Urothelium cell line (cell line): ENCODE data around the gene EEFSEC.
A peak's percentile ranks its signal among the peaks of the same experiment; 100 is the strongest.

Source experiments
- DNase-seq: peaks from one replicate; pipeline ENCODE4 v3.0.0; 2011; ENCODE audit warnings: low spot score, mixed read lengths
- FAIRE-seq: peaks from 2 replicates; lab custom pipeline; 2011; peaks lifted over from hg19 to GRCh38; lab: Jason Lieb, UNC

EEFSEC gene, protein sequence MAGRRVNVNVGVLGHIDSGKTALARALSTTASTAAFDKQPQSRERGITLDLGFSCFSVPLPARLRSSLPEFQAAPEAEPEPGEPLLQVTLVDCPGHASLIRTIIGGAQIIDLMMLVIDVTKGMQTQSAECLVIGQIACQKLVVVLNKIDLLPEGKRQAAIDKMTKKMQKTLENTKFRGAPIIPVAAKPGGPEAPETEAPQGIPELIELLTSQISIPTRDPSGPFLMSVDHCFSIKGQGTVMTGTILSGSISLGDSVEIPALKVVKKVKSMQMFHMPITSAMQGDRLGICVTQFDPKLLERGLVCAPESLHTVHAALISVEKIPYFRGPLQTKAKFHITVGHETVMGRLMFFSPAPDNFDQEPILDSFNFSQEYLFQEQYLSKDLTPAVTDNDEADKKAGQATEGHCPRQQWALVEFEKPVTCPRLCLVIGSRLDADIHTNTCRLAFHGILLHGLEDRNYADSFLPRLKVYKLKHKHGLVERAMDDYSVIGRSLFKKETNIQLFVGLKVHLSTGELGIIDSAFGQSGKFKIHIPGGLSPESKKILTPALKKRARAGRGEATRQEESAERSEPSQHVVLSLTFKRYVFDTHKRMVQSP

DNA sequence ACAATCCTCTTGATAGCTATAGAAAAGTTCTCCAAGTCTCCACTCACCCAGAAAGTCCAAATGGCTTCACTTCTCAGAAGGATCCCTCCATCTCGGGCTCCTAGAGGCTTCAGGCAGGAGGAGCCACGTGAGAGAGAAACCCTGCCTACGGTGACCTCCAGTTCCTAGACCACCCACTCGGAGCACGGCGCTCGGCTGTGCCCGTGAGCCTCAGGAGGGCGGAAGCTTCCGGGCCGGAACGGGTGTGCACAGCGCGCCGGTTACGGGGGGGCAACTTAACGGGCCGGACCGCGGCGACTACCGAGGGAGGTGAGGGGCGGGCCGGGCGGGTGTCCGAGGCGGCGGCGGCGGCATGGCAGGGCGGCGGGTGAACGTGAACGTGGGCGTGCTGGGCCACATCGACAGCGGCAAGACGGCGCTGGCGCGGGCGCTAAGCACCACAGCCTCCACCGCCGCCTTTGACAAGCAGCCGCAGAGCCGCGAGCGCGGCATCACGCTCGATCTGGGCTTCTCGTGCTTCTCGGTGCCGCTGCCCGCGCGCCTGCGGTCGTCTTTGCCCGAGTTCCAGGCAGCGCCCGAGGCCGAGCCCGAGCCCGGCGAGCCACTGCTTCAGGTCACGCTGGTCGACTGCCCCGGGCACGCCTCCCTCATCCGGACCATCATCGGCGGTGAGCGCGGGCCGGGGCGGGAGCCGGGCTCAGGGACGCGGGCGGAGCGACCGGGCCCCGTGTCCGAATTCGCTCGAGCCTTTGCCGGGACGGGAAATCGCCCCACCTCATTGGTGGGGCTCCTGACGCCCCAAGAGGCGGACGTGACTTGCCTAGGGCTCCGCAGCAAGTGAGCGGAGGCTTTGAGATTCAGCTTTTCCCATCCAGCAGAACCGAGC, at the start of gene EEFSEC:
Gene EEFSEC (plus strand): TSS at position 326 of the 886 bp plus-strand sequence. CDS start 27 bp downstream, at position 353.
- FAIRE-seq = no peak
- peak; percentile 83 for DNase-seq

DNA sequence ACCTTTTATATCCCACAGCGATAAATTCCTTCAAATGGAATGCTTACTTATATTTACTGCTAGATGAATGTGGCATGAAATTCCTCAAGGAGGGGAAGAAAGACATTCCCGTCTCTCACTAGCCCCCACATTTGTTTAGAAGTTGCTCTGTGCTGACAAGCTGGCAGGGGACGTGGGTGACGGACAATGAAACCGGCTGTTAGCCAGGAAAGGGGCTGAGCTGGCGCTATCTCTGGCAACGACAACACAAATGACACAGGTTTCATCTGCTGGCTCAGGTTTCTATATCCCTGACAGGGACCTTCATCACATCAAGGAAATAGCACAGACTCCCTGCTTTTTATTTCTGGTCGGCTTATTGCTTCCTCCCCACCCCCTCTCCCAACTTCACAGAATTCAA, 45.4 kb upstream of the EEFSEC start:
- no peak for FAIRE-seq

DNA sequence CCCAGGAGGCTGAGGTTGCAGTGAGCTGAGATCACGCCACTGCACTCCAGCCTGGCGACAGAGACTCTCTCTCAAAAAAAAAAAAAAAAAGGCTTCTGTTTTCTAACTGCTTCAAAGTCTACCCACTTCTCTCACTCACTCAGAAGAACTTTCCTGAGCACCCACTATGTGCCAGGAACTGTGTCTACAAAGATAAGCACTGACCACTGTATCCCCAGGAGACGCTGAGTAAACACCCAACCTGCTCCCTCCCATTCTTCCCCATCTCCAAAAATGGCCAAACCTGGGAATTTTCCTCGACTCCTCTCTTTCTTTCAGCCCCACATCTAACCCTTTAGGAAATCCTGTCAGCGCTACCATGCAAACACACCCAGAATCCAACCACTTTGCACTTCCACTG, 42.1 kb upstream of the EEFSEC start:
- DNase-seq (no peak), FAIRE-seq (no peak)

More for the DNA sequence above, 45.4 kb upstream of the EEFSEC start:
- DNase-seq = no peak

DNA sequence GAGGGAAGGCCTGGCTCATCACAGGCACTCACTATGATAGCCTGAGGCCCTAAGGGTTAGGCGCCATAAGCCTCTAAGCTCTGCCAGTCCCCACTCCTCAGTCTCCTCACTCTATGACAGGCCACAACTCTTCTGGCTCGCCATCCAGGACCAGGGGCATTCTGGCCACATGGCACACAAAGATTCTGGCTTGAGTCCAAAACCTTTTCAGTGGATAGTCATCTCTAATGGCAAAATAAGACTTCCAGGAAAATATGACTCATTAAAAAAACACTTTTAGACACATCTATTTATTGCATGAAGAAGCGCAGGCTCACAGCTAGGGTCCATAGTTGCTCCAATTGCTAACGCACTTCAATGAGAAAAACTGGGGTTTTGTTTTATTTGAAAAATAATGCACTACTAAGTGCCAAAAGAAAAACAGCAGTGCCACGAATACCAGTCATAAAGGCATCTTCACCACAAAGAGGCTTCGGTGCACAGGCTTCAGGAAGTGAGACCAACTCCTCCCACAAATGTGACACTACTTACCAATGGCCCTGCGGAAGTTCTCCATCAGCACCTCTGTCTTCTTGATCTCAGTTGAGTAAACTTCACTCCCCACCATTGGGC, 40.8 kb upstream of the EEFSEC start:
- DNase-seq (peak; percentile 55), FAIRE-seq (no peak)

DNA sequence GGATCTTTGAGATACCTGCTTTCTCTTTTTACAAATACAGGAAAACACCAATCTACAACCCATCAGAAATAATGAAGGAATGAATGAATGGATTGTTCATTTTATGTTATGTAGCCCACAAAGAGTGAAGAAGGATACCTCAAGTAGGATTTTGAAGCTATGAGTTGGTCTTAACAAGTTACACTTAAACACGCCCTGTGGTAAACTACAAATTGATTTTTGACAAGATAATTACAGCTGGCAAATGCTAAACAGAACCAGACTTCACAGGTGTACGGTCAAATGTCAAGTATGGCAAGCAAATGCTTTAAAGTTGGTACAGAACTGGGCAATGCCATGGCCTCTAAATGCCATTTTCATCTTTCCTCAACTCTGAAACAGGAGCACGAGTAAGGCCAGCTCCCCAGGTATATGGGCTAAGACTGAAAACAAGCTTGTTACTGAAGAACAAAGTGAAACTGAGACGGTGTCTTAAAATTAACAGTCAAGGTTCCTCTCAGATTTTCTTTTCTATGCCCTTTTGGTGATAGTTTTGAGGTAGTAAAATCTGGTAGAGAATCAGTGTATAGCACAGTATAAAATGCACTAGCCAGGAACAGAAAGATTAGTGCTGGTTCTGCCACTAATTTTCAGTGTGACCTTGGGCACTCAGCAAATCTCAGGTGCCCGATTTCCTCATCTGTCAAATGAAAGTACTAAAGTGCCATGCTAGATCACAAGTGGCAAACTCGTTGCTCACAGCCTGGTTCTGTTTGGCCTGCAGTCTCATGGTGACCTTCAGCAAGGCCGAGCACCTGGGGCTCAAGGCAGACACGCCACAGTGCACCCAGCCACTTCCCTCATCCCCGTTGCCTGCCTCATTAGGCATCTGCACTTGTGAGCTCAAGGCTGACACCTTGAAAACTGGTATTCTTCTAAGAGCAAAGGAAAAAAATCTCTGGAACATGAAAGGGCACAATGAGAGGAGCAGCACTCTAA, 39.2 kb upstream of the EEFSEC start:
- DNase-seq (no peak), FAIRE-seq (no peak)

DNA sequence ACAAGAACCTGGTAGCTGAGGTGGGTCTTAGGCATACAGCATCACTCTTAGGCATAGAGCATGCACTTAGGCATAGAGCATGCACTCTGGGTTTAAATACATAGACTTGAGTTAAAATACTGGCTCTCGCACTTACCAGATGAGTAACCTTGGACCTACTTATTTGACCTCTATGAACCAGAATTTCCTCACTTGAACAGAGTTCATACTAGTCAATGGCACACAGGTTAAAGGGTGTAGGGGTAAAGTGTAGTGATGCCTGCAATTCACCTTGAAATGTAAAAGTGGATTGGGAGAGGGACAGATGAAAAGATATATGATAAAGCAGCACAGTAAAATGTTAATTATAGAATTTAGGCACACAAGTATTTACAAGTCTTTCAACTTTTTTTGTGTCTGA, 31.3 kb upstream of the EEFSEC start:
- DNase-seq = no peak
- FAIRE-seq = no peak

DNA sequence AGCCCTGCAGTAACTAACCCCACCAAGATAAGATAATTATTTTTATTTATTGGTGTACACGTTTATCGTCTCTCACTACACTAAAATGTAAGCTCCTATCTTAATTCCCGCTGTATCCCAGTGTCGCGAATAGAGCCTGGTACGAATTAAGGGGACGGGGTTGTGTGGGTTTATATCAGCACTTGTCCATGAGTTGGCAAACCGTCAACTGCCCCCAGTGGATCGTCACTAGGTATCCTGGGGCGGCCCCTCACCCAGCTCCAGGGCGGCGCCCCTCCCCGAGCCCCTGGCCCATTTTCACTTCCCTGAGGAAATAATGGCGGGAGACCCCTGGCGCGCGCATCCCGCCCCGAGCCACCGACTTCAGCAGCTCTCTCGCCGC, 30.1 kb upstream of the EEFSEC start:
- no peak for FAIRE-seq

DNA sequence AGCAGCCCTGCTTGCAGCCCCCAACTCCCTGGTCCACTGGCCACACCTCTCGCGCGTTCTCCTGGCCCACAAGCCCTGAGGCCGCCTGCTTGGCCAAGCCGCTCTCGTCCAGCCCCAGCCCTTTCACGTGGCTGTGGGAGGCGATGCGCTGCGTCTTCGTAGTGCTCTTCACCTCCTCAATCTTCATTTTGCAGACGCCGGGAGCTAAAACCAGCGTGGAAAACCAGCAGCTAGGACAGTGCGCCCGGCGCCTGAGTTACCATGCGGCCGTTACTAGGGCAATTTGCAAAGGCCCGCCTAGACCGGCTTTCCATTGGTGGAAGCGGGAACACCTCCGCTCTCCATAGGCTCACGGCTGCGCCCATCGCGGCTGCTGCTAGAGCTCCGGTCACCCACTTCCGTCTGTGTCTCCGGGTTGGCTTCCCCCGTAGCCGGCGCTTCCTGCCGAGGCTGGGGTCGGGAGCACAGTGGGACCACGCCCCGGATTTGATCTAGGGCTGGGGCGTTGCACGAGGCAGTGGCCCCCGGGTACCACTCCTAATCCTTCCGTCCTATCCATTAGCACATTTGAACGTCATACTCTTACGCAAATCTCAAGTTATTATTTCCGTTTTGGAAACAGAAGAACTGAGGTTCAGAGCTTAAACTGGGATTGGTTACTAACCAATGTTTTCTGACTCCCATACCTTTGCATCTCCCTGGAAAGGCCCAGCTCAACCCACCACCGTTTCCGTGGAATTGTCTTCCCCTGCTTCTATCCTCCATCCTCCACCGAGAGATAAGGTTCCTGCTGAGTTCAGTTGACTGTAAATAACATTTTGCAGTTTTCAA, 29.5 kb upstream of the EEFSEC start, which contains the start of gene RUVBL1:
Gene RUVBL1 (minus strand): TSS at position 275 of the 831 bp plus-strand sequence. CDS start 88 bp downstream, at position 187.
- peak; percentile 27 for FAIRE-seq

More for the DNA sequence above, 30.1 kb upstream of the EEFSEC start:
- DNase-seq = no peak

DNA sequence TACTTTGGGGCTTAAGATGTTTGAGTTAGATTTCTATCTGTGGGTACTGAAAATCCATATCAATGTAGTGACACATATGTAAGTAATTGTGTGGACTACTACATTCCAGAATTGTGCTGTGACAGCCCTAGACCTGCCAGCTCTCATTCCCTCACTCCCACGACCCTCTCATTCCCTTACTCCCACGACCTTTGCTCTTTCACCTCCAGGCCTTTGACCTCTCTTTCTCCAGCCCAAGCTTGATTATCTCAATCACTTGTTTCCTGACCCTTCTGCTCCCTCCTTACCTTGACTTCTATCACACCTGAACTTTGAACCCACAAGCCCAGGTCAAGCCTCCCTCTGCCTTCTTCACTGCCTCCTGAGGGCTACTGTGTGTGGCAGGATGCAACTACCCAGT, 26.0 kb upstream of the EEFSEC start:
- FAIRE-seq (no peak), DNase-seq (no peak)

More for the DNA sequence above, 29.5 kb upstream of the EEFSEC start, which contains the start of gene RUVBL1:
- DNase-seq = peak; percentile 99

DNA sequence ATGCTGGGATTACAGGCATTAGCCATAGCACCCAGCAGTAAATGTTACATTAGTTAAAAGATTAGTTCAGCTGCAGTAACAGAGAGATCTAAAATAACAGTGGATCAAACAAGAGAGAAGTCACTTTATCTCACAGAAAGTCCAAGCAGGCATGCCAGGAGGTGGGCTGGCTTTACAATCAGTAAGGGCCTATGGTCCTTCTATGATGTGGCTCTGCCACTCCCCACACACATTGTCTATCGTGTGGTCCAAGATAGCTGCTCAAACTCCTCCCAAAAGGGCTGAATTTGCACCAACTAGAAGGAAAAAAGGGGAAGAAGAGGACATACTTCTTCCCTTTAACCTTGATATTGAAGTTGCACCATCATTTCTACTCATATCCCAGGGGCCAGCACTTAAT, 25.0 kb upstream of the EEFSEC start:
- DNase-seq = no peak
- FAIRE-seq = no peak

DNA sequence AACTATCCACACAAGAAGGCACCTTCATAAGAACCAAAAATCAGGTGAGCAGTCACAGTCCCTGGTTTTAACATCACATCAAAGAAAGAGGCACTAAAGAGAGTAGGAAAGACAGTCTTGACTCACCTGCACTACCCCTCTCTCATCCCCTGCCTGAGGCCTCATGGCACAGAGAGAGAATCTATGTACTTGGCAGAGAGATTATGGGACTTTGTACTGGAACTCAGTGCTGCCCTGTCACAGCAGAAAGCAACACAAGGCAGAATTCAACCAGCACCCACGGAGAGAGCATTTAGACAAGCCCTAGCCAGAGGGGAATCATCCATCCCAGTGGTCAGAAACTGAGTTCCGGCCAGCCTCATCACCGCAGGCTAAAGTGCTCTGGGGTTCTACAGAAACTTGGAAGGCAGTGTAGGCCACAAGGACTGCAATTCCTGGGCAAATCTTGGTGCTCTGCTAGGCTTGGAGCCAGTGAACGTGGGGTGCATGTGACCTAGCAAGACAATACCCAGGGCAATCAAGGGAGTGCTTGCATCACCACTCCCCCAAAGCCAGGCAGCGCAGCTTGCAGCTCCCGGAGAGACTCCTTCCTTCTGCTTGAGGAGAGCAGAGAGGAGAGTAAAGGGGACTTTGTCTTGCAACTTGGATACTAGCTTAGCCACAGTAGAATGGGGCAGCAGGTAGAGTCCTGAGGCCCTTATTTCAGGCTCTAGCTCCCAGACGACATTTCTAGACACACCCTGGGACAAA, 21.2 kb upstream of the EEFSEC start:
- DNase-seq (no peak), FAIRE-seq (no peak)

DNA sequence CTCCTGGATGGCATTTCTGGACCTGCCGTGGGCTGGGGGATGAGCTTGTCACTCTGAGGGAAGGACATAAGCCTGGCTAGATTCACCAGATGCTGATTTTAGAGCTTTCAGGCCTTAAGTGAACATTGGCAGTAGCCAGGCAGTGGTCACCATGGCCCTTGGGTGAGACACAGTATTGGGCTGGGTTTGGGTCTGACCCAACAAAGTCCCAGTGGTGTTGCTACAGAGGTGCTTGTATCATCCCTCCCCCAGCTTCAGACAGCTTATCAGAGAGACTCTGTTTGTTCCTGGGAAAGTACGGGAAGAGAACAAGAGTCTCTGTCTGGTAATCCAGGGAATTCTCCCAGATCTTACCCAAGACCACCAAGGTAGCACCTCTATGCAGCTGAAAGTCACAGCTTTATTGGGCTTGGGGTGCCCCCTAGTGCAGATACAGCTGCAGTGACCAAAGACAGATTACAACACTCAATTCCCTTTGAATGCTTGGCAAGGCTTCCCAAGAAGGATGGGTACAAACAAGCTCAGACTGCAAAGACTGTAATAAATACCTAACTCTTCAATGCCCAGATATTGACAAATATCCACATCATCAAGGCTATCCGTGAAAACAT, 19.9 kb upstream of the EEFSEC start:
- FAIRE-seq (no peak), DNase-seq (no peak)

DNA sequence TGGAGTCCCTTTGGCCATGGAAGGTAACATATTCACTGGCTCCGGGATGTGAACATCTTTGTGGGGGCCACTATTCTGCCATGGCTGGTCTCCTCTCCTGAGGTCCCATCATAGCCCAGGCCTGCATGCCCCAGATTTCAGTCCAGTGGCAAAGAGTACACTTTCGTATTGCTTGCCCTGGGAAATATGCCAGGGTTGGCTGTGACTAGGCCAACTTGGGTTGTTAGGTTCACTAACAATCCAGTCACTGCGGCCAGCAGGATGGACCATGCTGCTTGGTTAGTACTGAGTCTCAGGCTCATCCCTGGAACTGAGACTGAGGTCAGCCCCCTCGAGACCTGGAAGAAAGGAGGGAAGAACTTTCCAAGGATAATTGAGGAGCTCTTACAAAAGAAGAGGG, 9.8 kb upstream of the EEFSEC start:
- FAIRE-seq (no peak), DNase-seq (no peak)

DNA sequence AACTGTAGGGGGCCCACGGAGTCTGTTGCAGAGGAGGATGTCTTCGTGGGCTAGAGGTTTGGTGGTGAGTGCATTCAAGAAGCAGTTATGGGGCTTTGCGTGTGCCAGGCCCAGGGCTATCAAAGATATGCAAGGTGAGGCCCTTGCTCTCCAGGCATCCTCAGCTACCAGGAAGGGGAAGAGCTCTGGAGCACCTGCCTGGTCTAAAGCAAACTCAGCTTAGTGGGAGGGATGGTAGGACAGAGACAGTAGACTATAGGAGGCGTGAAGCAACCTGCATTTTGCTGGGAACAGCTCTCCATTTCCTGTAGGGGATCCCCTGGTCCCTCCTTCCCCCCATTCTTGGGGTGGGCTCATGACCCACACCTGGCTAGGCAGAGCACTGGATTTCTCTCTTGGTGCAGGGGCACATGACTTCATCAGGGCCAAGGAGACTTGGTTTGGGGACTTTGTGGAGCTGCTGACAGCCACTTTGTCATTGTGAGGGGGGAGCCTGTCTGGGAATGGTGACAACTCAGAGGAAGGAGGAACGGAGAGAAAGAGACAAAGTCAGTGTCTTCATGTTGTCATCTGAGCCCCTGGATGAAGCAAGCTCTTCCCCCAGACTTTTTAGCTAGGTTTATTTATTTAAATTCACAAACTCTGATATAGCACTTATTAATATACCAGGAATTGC, 8.6 kb upstream of the EEFSEC start:
- DNase-seq (no peak), FAIRE-seq (no peak)

DNA sequence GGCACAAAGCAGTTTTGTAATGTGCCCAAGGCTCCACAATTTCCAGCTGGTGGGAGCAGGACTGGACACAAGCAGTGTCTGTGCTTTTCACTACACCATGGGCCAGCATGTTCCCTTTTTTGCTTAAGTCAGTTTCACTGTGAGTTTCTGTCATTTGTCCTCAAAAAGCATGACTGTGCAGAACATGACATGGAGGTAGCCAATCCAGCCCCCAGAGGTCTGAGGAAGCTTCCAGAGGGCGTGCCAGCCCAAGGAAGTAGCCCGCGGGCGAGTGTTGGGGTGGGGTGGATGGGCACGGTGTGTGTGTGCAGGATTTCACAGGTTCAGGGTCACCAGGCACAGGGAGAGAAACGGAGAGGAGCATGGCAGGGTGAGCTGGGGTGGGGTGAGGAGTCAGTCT, 8.0 kb upstream of the EEFSEC start:
- no peak for DNase-seq
- FAIRE-seq = no peak

DNA sequence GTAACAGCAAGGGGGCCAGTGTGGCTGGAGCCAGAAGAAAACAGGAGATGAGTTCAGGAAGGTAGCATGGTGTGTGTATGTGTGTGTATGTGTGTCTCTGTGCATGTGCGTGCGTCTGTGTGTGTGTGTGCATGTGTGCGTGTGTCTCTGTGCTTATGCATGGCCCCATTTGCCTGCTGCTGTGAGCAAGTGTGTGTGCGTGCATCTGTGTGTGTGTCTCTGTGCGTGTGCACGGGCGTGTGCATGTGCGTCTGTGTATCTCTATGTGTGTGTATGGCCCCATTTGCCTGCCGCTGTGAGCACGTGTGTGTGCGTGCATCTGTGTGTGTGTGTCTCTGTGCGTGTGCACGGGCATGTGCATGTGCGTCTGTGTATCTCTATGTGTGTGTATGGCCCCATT, 7.1 kb upstream of the EEFSEC start:
- no peak for FAIRE-seq
- DNase-seq = no peak

DNA sequence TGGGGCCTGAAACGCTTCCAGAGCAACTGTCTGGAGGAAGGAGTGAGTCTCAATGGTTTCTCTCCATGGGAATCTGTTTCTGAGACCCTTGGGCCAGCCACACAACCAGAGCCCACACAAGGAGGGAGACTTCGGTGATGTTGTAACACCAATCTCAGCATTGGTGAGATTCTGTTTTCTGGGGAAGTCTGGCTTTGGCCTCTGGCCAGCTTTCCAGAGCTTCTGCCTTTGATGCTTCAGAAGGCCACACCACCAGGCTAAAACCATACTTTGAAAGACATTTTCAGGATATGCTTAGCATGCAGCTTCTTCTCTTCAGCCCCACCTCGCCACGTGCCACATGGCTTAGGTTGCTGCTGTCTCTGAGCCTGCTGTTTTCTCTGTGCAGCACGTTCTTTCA, 3.6 kb upstream of the EEFSEC start:
- DNase-seq (no peak), FAIRE-seq (no peak)
